ACC112 (cell line): Measurements from ENCODE around the gene CENPA.
A peak's percentile ranks its signal among the peaks of the same experiment; 100 is the strongest.
"Not testable (repeated sequence)": the region's sequence is repeated elsewhere in the genome, so short reads cannot be mapped to it uniquely, and the experiment has no call there.

Source experiments
- H2AFZ ChIP-seq: fragments of 200-600 bp; sonication (generic); one replicate; pipeline ENCODE4 v1.6.0; 2017; ENCODE audit warnings: antibody characterized with exemption, low read length; ENCODE audit not compliant: unreplicated experiment
- H3K27ac ChIP-seq: fragments of 200-600 bp; sonication (generic); 2 replicates; pipeline ENCODE4 v1.5.1; 2014; ENCODE audit warnings: low read depth, mild to moderate bottlenecking, antibody characterized with exemption, low read length, moderate library complexity
- H3K27me3 ChIP-seq: fragments of 200-600 bp; sonication (generic); 2 replicates; pipeline ENCODE4 v1.6.1; 2014; ENCODE audit warnings: mild to moderate bottlenecking, antibody characterized with exemption, low read length, moderate library complexity, mixed read lengths; ENCODE audit not compliant: insufficient read depth
- H3K36me3 ChIP-seq: fragments of 200-600 bp; sonication (generic); 2 replicates; pipeline ENCODE4 v1.6.1; 2016; ENCODE audit warnings: mild to moderate bottlenecking, antibody characterized with exemption, low read length, moderate library complexity, mixed read lengths; ENCODE audit not compliant: insufficient read depth
- H3K4me1 ChIP-seq: fragments of 200-600 bp; sonication (generic); one replicate; pipeline ENCODE4 v1.6.1; 2016; ENCODE audit warnings: low read length, mixed read lengths; ENCODE audit not compliant: insufficient read depth, unreplicated experiment, control insufficient read depth
- H3K4me3 ChIP-seq: fragments of 200-600 bp; sonication (generic); 2 replicates; pipeline ENCODE4 v1.5.1; 2014; ENCODE audit warnings: mild to moderate bottlenecking, low read depth, low read length
- H3K79me2 ChIP-seq: fragments of 200-600 bp; sonication (generic); one replicate; pipeline ENCODE4 v1.6.0; 2016; ENCODE audit warnings: low read length; ENCODE audit not compliant: control insufficient read depth, unreplicated experiment, insufficient read depth

The CENPA gene

GRCh38 chr2:26746934-26747333 lies 38.9 kb upstream of the CENPA start:
- Histone ChIP-seq H3K27ac (no peak overlapping the region), H3K27me3 (no peaks in the 10 kb centered on the region), H3K36me3 (no peaks in the 10 kb centered on the region), H3K4me1 (no peaks in the 10 kb centered on the region), H3K79me2 (no peaks in the 10 kb centered on the region), H3K4me3 (no peak overlapping the region), H2AFZ (no peak overlapping the region)

GRCh38 chr2:26749787-26750420 lies 36.0 kb upstream of the CENPA start:
- H3K4me1 ChIP-seq, H3K27me3 ChIP-seq, H3K79me2 ChIP-seq, H3K4me3 ChIP-seq, H3K36me3 ChIP-seq, H2AFZ ChIP-seq, H3K27ac ChIP-seq: not testable (repeated sequence)

GRCh38 chr2:26750467-26750866 lies 35.4 kb upstream of the CENPA start:
- not testable (repeated sequence) for H3K36me3 ChIP-seq, H3K79me2 ChIP-seq, H3K4me1 ChIP-seq, H3K4me3 ChIP-seq, H3K27ac ChIP-seq, H2AFZ ChIP-seq, H3K27me3 ChIP-seq

GRCh38 chr2:26752656-26753055 lies 33.2 kb upstream of the CENPA start:
- H3K4me3 ChIP-seq = no peak overlapping the region
- peaks cover 14% of the 10 kb centered on the region for H3K4me1 ChIP-seq
- H3K27ac ChIP-seq = no peak overlapping the region
- no peak overlapping the region for H2AFZ ChIP-seq
- no peaks in the 10 kb centered on the region for H3K27me3 ChIP-seq
- no peaks in the 10 kb centered on the region for H3K36me3 ChIP-seq
- no peaks in the 10 kb centered on the region for H3K79me2 ChIP-seq

GRCh38 chr2:26754539-26754938 lies 31.3 kb upstream of the CENPA start:
- H3K27me3 ChIP-seq = no peaks in the 10 kb centered on the region
- no peak overlapping the region for H3K27ac ChIP-seq
- H3K4me1 ChIP-seq = peaks cover 28% of the 10 kb centered on the region
- H3K79me2 ChIP-seq = no peaks in the 10 kb centered on the region
- H2AFZ ChIP-seq = no peak overlapping the region
- H3K4me3 ChIP-seq = no peak overlapping the region
- H3K36me3 ChIP-seq = no peaks in the 10 kb centered on the region

- peaks cover 28% of the 10 kb centered on the region for H3K4me1 ChIP-seq
- H3K27me3 ChIP-seq = no peaks in the 10 kb centered on the region
- H3K4me3 ChIP-seq = no peak overlapping the region
- no peak overlapping the region for H2AFZ ChIP-seq
- H3K27ac ChIP-seq = no peak overlapping the region
- no peaks in the 10 kb centered on the region for H3K36me3 ChIP-seq
- no peaks in the 10 kb centered on the region for H3K79me2 ChIP-seq
These were observed 30.7 kb upstream of the CENPA start for GRCh38 chr2:26754972-26755670.

GRCh38 chr2:26756337-26756736 lies 29.5 kb upstream of the CENPA start:
- no peak overlapping the region for H3K4me3 ChIP-seq
- no peaks in the 10 kb centered on the region for H3K36me3 ChIP-seq
- H3K27me3 ChIP-seq = no peaks in the 10 kb centered on the region
- no peak overlapping the region for H2AFZ ChIP-seq
- peaks cover 28% of the 10 kb centered on the region for H3K4me1 ChIP-seq
- H3K79me2 ChIP-seq = no peaks in the 10 kb centered on the region
- H3K27ac ChIP-seq = no peak overlapping the region

GRCh38 chr2:26757873-26758789 lies 27.7 kb upstream of the CENPA start:
- peak overlapping the region; percentile 42; the same call in 1 of the 2 replicates for H3K4me3 ChIP-seq
- no peak overlapping the region for H2AFZ ChIP-seq
- H3K4me1 ChIP-seq = peaks cover 28% of the 10 kb centered on the region
- H3K27ac ChIP-seq = peak overlapping the region; percentile 80
- no peaks in the 10 kb centered on the region for H3K27me3 ChIP-seq
- H3K36me3 ChIP-seq = no peaks in the 10 kb centered on the region
- no peaks in the 10 kb centered on the region for H3K79me2 ChIP-seq

GRCh38 chr2:26758790-26759321 lies 27.0 kb upstream of the CENPA start:
- no peaks in the 10 kb centered on the region for H3K79me2 ChIP-seq
- no peaks in the 10 kb centered on the region for H3K36me3 ChIP-seq
- peaks cover 30% of the 10 kb centered on the region for H3K4me1 ChIP-seq
- H3K27me3 ChIP-seq = no peaks in the 10 kb centered on the region
- no peak overlapping the region for H2AFZ ChIP-seq
- H3K4me3 ChIP-seq = no peak overlapping the region
- H3K27ac ChIP-seq = peak overlapping the region; percentile 80

- Histone ChIP-seq H3K27me3 (no peaks in the 10 kb centered on the region), H2AFZ (no peak overlapping the region), H3K27ac (no peak overlapping the region), H3K4me3 (no peak overlapping the region), H3K79me2 (peaks cover 7% of the 10 kb centered on the region), H3K36me3 (no peaks in the 10 kb centered on the region), H3K4me1 (peaks cover 30% of the 10 kb centered on the region)
These were observed 26.0 kb upstream of the CENPA start for GRCh38 chr2:26759845-26760244.
